GM19351 (cell line): ENCODE measurements around the gene NF2.
"Not testable (repeated sequence)": the region's sequence is repeated elsewhere in the genome, so short reads cannot be mapped to it uniquely, and the experiment has no call there.

Experiments
- ATAC-seq: cut with Tn5 transposase; IDR thresholded peaks from one replicate; pipeline ENCODE4 v1.9.1; 2021; ENCODE audit warnings: mild to moderate bottlenecking, moderate library complexity; ENCODE audit not compliant: unreplicated experiment

NF2 gene

DNA sequence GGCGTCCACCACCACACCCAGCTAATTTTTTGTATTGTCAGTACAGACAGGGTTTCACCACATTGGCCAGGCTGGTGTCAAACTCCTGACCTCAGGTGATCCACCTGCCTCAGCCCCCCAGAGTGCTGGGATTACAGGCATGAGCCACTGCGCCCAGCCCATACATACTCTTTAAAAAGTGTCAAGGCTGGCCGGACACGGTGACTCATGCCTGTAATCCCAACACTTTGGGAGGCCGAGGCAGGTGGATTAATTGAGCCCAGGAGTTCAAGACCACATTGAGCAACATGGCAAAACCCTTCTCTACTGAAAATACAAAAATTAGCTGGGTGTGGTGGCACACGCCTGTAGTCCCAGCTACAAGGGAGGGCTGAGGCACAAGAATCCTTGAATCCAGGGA, 9.0 kb upstream of the NF2 start:
- ATAC-seq = not testable (repeated sequence)

DNA sequence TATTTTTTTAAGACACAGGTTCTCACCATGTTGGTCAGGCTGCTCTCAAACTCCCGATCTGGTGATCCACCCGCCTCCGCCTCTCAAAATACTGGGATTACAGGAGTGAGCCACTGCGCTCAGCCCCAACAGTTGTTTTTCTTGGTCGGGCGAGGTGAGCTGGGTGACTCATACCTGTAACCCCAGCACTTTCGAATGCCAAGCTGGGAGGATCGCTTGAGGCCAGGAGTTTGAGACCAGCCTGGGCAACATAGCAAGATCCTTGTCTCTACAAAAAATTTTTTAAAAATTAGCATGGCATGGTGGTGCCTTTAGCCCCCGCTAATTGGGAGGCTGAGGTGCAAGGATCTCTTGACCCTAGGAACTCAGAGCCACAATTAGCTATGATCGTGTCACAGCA, 7.0 kb upstream of the NF2 start:
- no peak for ATAC-seq

DNA sequence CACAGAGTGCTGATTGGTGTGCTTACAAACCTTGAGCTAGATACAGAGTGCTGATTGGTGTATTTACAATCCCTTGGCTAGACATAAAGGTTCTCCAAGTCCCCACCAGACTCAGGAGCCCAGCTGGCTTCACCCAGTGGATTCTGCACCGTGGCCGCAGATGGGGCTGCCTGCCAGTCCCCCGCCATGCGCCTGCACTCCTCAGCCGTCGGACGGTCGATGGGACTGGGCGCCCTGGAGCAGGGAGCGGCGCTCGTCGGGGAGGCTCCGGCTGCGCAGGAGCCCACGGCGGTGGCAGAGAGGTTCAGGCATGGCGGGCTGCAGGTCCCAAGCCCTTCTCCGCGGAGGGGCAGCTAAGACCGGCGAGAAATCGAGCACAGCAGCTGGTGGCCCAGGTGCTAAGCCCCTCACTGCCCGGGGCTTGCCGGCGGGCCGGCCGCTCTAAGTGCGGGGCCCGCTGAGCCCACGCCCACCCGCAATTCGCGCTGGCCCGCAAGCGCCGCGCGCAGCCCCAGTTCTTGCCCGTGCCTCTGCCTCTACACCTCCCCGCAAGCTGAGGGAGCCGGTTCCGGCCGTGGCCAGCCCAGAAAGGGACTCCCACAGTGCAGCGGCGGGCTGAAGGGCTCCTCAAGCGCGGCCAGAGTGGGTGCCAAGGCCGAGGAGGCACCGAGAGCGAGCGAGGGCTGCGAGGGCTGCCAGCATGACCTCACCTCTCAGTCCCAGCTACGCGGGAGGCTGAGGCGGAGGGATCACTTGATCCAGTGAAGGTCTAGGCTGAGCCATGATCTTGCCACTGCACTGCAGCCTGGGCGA, 5.4 kb upstream of the NF2 start:
- ATAC-seq = not testable (repeated sequence)

DNA sequence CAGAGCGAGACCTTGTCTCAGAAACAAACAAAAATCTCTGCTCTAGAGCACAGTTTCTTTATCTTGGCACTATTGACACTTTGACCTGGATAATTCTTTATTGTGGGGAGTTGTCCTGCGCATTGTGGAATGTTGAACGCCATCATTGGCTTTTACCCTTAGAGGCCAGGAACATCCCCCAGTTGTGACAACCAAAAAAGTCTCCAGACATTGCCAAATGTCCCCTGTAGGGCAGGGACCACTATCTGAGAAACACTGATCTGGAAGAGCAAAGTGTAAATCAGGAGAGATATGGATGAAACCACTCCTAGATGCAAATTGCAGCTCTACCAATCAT, 4.8 kb upstream of the NF2 start:
- ATAC-seq = no peak

DNA sequence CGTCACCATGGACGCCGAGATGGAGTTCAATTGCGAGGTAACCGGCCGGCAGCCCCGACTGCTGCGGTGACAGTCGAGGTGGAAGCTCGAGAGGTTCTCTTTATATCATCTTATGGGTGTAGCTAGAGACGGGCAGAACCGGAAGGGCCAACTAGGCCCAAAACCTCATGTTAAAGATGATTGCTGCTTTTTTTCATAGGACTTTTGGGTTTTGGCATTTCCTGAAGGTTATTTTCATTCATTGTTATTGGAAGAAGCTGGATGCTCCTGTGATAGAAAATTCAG, 585 bp downstream of the NF2 start:
- ATAC-seq = no peak

DNA sequence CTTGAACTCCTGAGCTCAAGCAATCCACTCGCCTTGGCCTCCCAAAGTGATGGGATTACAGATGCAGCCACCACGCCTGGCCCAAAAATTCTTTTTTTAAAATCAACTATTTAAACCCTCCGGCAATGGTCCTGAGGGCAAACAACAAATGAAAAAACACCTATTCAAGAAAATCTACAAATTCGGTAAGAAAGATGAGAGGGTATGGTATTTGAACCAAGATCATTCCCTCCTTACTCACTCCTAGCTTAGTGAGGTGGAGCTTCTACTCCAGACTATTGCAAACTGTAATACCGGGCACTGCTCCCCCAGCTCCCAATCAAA, 2.1 kb downstream of the NF2 start:
- ATAC-seq = no peak

DNA sequence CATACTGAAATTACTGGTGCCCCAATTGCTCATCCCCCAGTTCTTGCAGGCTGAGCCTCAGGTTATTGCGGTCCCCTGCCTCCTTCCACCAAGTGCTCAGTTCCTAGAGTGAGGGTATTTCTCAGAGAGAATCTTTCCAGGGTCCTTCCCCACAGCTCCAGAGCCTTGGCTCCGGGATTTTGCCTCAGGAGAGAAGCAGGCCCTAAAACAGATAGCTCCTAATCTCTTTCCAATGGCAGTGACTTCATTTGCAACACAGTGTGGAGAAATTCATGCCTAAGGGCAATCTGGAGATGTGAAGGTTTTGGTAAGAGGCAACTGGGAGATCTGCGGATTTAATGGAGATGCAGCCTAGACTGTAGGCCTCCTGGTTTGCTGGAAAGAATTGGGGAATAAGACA, 2.9 kb downstream of the NF2 start:
- ATAC-seq = no peak

DNA sequence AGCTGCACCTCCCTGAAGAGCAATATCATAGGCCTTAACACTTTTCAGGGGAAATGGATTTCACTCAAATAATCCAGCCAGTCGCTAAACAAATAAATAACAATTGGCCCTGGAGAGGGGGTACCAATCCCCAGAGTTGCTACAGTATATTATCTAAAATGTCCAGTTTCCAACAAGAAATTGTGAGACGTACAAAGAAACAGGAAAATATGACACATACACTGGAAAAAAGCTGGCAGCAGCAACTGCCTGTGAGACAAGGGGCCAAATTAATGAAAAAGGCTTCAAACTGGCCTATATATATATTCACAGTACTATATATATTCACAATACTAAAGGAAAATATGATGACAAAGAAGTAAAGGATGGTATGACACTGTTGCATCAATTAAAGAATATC, 4.0 kb downstream of the NF2 start:
- no peak for ATAC-seq

DNA sequence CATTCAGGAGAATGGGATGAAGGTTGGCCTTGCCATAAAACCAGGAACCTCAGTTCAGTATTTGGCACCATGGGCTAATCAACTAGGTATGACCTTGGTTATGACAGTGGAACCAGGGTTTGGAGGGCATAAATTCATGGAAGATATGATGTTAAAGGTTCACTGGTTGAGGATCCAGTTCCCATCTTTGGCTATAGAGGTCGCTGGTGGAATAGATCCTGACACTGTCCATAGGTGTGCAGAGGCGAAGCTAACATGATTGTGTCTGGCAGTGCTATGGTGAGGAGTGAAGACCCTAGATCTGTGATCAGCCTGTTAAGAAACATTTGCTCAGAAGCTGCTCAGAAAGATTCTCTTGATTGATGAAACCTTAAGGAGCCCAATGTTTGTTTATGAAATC, 5.7 kb downstream of the NF2 start:
- no peak for ATAC-seq

DNA sequence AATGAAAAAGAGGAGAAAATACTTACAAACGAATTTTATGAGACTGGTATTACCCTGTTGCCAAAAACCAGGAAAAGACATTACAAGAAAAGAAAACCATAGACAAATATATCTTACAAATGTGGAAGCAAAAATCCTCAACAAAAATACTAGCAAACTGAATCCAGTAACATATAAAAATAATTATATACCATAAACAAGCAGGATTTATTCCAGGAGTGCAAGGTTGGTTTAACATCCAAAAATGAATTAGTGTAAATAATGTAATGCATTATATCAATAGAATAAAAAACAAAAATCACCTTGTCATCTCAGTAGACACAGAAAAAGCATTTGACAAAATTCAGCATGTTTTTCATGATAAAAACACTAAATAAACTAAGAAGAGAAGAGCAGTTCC, 7.3 kb downstream of the NF2 start:
- no peak for ATAC-seq

DNA sequence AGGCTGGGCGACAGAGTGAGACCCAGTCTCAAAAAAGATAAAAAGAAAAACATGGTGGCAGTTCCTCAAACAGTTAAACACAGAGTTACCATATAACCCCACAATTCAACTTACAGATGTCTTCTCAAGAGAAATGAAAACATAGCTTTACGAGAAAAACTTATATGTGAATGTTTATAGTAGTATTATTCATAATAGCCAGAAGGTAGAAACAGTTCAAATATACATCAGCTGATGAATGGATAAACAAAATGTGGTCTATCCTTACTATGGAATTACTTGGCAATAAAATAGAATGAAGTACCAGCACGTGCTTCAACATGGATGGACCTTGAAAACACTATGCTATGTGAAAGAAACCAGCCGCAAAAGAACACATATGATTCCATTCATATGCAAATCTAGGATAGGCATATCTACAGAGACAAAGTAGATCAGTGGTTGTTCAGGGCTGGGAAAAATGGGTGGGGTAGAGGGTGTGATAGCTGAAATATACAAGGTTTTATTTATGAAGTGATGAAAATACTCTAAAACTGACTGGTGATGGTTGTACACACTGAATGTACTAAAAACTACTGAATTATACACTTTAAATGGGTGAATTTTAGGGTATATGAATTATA, 12.4 kb downstream of the NF2 start:
- ATAC-seq = no peak

DNA sequence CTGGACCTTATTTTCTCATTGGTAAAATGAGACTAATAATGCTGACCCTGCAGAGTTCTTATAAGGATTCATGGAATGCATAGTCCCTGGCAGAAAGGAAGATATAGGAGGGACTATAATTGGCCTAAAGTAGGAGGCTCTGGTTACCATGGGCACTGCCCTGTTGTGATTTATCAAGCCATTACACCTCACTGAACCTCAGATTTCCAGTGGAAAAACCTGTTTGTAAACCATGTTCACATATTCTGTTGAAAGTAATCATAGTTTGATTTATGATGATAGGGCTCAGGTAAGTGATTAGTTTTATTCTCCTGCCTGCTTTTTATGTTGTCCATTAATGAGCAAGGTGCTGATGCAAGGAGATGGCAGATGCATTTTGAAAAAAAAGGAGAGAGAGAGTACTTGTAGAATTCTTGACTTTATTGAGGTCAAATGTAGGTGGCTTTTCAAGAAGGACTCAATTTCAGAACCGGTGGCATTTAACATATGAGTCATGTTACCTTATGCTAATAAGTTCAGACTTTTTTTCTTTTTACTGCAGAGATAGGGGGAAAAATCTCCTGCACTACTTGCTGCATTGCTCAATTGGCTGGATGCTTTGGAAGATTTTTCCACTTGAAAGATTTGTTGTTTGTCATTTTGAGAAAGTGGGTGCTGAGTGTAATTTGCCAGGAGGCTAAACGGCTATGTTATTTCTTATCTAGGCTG, 14.6 kb downstream of the NF2 start:
- no peak for ATAC-seq

DNA sequence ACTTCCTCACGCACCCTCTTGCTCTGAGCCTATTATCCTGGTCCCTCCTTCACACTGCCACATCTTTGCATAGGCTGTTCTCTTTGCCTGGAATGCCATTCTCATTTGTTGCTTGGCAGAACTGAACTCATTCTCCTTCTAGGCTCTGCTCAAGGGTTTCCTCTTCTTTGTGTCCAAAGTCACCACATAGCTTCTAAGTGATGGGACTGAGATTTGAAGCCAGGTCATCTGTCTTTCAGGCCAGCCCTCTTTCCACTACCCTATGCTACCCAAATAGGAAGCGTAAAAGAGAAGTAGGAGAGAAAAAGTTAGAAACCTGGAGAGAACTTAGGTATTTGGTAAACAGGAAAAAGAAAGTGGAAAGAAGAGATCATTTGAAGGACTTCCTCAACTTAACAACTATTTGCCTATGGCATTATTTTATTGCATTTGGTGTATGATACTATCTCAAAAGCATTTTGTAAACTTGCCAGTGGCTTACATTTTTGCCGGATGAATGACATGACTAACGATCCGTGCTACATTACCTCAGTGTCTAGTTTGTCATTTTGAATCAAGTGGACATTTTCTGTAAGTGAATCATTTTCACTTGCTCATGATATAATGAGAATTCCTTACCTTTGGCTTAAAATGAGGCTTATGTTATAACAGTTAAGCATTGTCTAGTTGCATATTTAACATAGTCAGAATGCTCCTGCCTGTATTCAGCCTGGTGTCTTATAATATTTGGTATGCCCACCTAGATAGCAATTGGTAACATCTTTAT, 18.5 kb downstream of the NF2 start:
- no peak for ATAC-seq

DNA sequence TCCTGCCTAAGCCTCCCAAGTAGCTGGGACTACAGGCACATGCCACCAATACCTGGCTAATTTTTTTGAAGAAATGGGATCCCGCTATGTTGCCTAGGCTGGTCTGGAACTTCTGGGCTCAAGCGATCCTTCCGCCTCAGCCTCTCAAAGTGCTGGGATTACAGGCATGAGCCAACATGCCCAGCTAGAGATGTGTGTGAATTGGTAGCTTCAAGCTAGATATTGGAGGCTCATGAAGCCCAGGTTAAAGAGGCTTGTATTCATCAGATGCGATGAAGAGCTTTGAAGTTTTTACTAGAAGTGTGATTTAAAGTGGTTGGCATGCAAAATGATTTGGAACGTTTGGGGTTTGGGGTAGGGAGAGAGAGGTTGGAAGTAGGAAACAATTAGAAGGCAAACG, 19.6 kb downstream of the NF2 start:
- ATAC-seq = no peak

DNA sequence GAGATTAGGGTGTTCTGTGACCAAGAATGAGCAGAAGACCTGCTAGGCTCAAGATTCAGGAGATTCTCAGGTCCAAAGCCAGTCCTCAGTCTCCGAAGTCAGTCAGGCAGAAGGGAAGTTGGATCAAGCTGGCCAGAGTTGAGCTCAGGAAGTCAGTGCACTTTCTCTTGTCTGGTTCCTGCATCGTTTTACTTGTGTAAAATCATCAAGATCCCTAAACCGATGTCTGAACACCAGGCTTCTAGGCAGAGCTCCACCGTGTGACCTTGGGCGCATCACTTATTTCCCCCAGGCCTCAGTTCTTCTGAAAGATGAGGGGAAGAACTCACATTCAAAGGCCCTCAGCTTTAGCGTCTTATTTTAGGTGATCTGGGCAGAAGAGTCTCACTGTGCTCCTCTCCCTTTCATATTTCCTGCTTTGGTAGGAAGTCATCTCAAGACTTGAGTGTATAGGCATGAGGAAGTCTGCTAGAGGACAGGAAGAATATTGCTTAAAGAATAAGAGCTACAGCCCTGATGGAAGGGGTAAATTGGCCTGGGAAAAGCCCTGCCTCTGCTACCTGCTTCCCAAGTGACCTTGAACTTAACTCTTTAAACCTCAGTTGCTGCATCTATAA, 20.2 kb downstream of the NF2 start:
- ATAC-seq = no peak

DNA sequence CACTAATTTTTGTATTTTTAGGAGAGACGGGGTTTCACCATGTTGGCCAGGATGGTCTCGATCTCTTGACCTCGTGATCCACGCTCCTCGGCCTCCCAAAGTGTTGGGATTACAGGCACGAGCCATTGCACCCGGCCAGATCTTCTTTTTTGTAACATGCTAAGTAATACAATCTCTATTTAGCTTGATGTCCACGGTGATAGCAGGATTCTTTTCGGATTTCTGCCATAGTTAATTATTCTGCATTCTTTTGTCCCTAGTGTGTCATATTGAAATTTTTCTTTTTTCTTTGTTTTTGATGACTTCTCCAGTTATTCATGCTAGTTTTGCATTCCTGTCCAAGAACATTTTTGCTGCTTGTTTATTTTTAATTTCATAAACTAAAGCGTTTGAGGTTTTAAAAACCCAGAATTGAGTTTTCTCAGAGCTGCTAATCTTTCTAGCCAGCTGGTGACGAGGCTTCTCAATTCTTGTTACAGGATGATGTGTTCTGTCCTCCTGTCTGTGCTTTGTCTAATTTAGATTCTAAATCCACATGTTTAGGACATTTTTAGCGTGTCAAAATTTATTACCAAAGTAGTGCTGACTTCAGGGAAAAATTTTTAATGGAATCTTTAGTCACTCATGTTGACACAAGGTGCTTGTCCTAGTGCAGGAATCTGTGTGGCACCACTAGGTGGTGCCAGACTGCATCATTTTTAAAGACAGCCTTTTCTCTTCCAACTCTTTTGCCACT, 21.8 kb downstream of the NF2 start:
- ATAC-seq = no peak

DNA sequence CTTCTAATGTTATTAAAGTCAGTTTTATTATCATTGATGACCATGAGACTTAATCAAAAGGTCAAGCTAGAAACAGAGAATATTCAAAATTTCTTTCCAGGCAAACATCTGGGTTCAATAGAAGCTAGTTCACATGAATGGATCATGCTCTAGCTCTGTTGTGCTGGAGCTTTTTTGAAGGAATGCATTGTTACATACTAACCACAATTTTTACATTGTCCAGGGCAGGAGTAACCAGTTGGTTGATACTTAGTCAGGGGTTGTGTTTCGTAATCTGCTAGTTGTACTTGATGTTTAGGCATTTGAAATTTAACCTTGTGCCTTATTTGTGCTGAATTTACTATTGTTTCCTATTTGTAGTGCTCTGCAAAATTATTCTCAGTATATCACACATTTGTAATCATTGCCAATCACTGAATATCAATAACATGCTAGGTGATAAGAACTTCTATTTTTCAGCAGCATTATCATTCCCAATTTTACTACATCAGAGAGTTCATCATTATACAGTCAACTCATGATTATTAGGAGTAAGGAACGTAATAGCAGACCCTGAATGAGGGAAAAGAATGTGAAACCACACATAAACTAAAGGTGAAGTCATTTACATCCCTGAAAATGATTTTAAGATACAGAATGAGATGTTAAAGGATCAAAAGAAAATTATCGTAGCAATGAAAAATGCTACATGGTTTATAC, 23.2 kb downstream of the NF2 start:
- ATAC-seq = no peak

DNA sequence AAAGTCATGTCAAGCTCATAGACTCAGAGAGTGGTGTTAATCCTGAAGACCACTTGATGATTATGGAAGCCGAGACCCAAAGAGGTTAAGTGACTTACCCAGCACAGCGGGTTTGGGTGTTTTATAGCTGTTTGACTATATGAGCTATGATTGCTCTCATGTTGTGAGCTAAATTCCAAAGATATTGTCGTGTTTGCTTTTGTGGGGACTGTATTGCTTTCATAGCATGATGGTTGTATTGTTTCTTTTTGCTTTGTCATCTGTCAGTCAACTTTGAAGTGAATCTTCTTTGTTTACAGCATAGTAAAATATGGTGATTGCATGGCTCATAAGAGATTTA, 23.7 kb downstream of the NF2 start:
- ATAC-seq = no peak

DNA sequence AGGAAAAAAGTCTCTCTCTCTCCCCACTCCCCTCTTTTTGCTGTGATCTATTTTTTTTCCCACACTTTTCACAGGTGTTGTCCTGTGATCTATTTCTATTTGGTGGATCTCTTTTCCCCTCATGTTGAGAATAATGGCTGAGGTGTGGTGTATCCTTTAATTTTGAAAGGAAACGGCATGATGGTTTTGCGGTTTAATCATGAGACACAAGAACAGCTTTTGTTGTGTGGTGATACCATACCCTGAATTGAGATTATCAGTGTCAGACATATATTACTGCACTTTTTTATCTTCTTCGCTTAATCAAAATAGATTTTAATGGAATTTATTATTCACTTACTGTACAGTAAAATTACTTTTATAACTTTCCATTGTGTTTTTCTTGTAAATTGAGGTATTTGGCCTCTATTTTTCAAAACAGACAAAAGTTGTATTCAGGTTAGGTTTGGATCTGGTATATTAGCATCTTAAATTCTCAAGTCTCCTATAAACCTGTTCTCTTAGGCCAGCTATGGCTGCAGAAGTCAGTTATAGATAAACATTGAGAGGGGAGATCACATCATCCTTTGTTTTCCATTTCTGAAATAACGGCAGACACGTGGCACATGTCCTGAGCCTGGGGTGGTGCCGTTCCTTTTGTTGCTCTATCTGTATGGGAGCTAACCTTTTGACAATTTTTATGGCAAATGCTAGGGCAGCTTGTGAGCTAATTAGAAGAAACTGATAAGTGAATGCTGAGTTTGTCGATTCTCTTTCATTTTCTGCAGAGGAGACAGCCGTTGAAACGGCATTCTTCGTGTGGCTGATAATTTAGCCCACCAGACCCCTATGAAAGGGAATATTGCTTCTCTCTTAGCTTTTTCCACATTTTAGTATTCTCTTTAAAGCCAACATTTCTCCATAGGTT, 25.8 kb downstream of the NF2 start:
- ATAC-seq = no peak
